Left ventricle myocardium superior (tissue), 1 donor: ENCODE data around the gene HOXD12. TPM values are rescaled to one million over a fixed set of nuclear protein-coding genes. Genes with fewer than 3 reads are reported as not detected.

Source experiments
- ATAC-seq: fragments of 200-7000 bp; cut with Tn5 transposase; one replicate; pipeline ENCODE4 v1.9.1; 2020; ENCODE audit warnings: mild to moderate bottlenecking, moderate library complexity
- DNase-seq: peaks from one replicate; pipeline ENCODE4 v3.0.0-alpha.2; 2020
- intact Hi-C: fragments of 100-400 bp; cut with micrococcal nuclease; formaldehyde crosslinking; loops from one replicate; pipeline ENCODE4 v1.11.0; 2022
- total RNA-seq: library from RNA; stranded (reverse); fragmentation: NEBNext Ultra II Directional; extraction: Animal tissue kit (Norgen Biotek cat#: 25700); gene quantifications from one replicate; pipeline ENCODE4 v1.2.1, GENCODE V29; 2021
- donor health status: DM: no; HTN: yes; CAD: no; lungs with severe emphysema.

The HOXD12 gene
- total RNA-seq, 1 donor from 2014 or later: not detected

- intact Hi-C loops: loop anchor here (5.0 kb wide), 1 partner anchor 512 kb away; no protein-coding TSS in a partner anchor
- no peak for DNase-seq
- no peak for ATAC-seq
Observed at GRCh38 chr2:176125772-176126054, 26.1 kb downstream of the HOXD12 start.

GRCh38 chr2:176126929-176127773 is 27.6 kb downstream of the HOXD12 start:
- ATAC-seq (no peak), DNase-seq (peak; percentile 70)
- intact Hi-C loops: loop anchor here (5.0 kb wide), 1 partner anchor 510 kb away; no protein-coding TSS in a partner anchor

GRCh38 chr2:176127774-176128072 is 28.1 kb downstream of the HOXD12 start:
- intact Hi-C loops: loop anchor here (5.0 kb wide), 1 partner anchor 510 kb away; no protein-coding TSS in a partner anchor
- ATAC-seq (no peak), DNase-seq (no peak)

GRCh38 chr2:176128172-176128981 is 28.8 kb downstream of the HOXD12 start:
- DNase-seq: no peak
- intact Hi-C loops: loop anchor here (5.0 kb wide), 1 partner anchor 509 kb away; no protein-coding TSS in a partner anchor
- no peak for ATAC-seq

- peak; percentile 64 for DNase-seq
- ATAC-seq: no peak
- intact Hi-C loops: loop anchor here (5.0 kb wide), 1 partner anchor 508 kb away; no protein-coding TSS in a partner anchor
Observed at GRCh38 chr2:176128982-176129796, 29.6 kb downstream of the HOXD12 start, which contains the start of gene HOXD8. HOXD8 (plus strand) TSS chr2:176129705; CDS start chr2:176130367, 662 bp downstream.

GRCh38 chr2:176129813-176130146 is 30.2 kb downstream of the HOXD12 start:
- intact Hi-C loops: loop anchor here (5.0 kb wide), 1 partner anchor 508 kb away; no protein-coding TSS in a partner anchor
- DNase-seq: no peak
- ATAC-seq: no peak

- DNase-seq (peak; percentile 35), ATAC-seq (peak; percentile 18)
- intact Hi-C loops: no loop called here
Observed at GRCh38 chr2:176130147-176130956, 30.8 kb downstream of the HOXD12 start.

- no peak for ATAC-seq
- intact Hi-C loops: no loop called here
- DNase-seq: no peak
Observed at GRCh38 chr2:176130957-176131847, 31.6 kb downstream of the HOXD12 start.

GRCh38 chr2:176131848-176132158 is 32.2 kb downstream of the HOXD12 start:
- intact Hi-C loops: no loop called here
- no peak for ATAC-seq
- no peak for DNase-seq

- intact Hi-C loops: no loop called here
- DNase-seq (no peak), ATAC-seq (no peak)
Observed at GRCh38 chr2:176132205-176133171, 32.9 kb downstream of the HOXD12 start.

- intact Hi-C loops: no loop called here
- ATAC-seq (no peak), DNase-seq (no peak)
Observed at GRCh38 chr2:176133389-176133788, 33.8 kb downstream of the HOXD12 start.

GRCh38 chr2:176134035-176134434 is 34.4 kb downstream of the HOXD12 start:
- intact Hi-C loops: no loop called here
- DNase-seq (no peak), ATAC-seq (no peak)

- intact Hi-C loops: no loop called here
- ATAC-seq (no peak), DNase-seq (no peak)
Observed at GRCh38 chr2:176135035-176135440, 35.4 kb downstream of the HOXD12 start.

- ATAC-seq (no peak), DNase-seq (no peak)
- intact Hi-C loops: no loop called here
Observed at GRCh38 chr2:176136374-176137251, 37.0 kb downstream of the HOXD12 start.

GRCh38 chr2:176137252-176137580 is 37.6 kb downstream of the HOXD12 start:
- no peak for DNase-seq
- intact Hi-C loops: no loop called here
- ATAC-seq: no peak

GRCh38 chr2:176137906-176138305 is 38.3 kb downstream of the HOXD12 start:
- no peak for ATAC-seq
- no peak for DNase-seq
- intact Hi-C loops: no loop called here
